NCI-H146 treated with DMSO at 0.1 percent for 48 hours (cell line): ENCODE data around the gene GGNBP2.
A peak's percentile ranks its signal among the peaks of the same experiment; 100 is the strongest.
"Not testable (repeated sequence)": the region's sequence is repeated elsewhere in the genome, so short reads cannot be mapped to it uniquely, and the experiment has no call there.

Source experiments
- DNase-seq: peaks from one replicate; lab custom pipeline; 2025; ENCODE audit not compliant: unreplicated experiment; lab: John Stamatoyannopoulos, UW

The GGNBP2 gene

DNA sequence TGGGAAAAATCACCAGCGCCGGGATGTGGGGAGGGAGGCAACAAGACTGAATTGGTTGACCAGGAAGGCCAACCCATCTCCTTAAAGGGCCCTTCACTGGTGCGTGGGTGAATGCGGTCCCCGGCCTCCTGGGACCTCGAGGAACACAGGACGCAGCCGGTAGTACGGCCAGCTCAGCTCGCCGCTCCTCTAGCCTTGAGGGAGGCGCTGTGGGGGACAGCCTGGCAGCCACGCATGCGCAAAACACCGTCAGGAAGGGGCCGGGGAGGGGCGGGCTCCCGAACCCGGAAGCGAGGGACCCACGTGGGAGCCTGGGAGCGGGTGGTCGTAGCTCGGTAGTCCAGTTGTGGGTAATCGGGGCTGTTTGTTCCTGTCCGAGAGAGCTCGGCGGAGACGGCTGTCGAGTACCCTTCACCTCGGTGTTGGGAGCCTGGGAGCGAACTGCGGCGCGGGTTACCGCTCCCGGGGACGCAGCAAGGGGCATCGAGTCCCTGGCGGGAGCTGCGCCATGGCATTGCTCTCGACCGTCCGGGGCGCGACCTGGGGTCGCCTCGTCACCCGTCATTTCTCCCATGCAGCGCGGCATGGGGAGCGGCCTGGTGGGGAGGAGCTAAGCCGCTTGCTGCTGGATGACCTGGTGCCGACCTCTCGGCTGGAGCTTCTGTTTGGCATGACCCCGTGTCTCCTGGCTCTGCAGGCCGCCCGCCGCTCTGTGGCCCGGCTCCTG, 56.7 kb downstream of the GGNBP2 start, which contains the start of gene MRM1:
MRM1 (plus strand) TSS at position 281 of the 727 bp plus-strand sequence; CDS start at position 509, 228 bp downstream.
- DNase-seq, result peak; percentile 83

DNA sequence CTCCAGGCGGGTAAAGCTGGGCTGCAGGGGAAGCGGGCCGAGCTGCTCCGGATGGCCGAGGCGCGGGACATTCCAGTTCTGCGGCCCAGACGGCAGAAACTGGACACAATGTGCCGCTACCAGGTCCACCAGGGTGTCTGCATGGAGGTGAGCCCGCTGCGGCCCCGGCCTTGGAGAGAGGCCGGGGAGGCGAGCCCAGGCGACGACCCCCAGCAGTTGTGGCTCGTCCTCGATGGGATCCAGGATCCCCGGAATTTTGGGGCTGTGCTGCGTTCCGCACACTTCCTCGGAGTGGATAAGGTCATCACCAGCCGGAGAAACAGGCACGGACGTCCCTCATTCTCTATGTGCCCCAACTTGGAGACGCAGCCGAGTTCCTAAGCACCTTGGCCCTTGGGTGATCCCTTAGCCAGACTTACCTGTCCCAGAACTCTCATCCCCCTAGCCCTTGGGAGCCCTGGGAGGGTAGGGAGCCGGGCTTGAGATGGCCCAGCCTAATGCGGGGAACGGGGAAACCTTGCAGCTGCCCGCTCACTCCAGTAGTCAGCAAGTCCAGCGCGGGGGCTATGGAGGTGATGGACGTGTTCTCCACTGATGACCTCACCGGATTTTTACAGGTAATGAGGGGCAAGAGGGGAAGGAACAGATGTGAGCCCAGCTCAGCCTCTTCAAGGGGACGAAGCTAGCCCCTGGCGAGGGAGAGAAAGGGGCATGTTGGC, 57.5 kb downstream of the GGNBP2 start:
- DNase-seq, result peak; percentile 39

DNA sequence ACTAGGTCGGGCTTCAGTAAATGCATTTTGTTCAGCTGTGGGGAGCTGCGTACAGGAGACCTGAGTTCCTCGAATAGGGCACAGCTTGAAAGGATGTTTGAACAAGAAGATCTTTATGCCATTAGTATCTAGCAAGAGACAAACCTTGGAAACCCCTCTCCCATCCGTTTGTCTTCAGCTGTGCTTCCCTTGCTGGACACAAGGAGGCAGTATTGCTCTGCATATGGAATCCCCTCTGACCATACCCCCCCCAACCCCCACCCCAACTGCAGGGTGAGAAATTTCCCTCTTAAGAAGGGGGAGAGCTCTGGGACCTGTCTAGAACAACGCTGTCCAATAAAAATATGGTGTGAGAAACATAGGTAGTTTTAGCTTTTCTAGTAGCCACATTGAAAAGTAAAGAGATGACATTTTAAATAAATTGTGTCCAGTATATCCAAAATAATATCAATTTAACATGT, 58.2 kb downstream of the GGNBP2 start:
- peak; percentile 74 for DNase-seq

DNA sequence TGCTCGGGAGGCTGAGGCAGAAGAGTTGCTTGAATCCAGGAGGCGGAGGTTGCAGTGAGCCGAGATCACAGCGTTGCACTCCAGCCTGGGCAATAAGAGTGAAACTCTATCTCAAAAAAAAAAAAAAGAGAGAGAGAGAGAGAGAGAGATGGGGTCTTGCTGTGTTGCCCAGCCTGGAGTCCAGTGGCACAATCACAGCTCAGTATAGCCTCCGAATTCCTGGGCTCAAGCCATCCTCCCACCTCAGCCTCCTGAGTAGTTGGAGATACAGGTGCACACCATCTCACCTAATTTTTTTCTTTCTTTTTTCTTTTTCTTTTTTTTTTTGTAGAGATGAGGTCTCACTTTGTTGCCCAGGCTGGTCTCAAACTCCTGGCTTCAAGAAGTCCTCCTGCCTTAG, 60.3 kb downstream of the GGNBP2 start:
- DNase-seq, result not testable (repeated sequence)

DNA sequence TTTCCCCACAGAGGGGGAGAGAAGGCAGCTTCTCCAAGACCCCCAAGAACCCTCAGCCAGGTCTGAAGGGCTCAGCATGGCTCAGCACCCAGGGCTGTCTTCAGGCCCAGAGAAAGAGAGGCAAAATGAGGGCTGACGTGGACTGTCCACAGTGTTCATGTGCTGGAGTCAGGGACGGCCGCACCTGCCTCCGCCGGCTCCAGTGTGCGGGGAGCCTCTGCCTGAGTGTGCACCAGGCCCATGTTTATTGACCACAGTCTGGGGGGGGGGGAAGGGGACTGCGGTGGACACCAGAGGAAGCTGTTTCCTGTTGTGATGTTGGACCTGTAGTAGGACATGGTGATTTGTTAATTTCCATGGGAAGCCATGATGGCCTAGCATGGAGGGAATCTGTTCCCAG, 63.6 kb downstream of the GGNBP2 start:
- no peak for DNase-seq

DNA sequence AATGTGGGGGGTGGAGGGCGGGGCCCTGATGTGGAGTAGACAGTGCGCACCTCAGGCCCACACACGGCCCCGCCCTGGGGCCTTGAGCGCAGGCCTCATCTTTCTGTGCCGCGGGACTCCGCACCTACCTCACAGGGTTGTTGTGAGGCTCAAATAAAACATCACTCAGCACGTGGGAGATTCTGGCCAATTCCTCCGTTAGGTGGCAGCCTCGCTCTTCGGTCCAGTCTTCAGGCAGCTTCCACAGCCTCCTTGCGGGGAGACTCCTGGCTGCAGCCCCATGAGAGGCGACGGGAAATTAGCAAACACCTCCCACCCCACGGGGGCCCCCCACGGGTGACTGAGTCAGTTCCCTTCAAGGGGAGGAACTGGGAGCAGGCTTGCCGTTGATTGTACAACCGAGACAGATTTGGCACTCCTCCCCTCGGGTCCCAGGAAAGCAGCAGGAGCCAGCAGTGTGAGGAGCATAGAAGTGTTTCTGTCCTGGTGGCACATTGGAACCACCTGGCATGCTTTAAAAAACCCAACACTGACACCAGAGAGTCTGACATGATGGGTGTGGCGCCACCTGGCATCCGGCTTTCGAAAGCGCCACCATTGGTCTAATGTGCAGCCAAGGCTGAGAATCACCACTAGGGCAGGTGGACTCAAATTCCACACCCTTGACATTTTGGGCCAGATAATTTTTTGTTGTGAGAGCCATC, 64.2 kb downstream of the GGNBP2 start:
- peak; percentile 45 for DNase-seq

DNA sequence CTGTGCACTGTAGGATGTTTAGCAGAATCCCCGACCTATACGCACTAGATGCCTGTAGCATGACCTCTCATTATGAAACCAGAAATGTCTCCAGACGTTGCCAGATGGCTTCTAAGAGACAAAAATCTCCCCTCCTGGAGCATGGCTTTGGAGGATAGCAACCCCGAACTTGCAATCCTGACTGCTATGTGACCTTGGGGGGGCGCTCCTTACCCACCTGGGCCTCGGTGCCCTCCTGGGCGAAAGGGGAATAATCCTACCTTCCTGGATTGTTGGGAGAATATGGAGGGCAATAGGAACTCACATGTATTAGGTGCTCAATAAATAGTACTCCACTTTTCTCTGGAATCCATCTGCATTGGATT, 64.8 kb downstream of the GGNBP2 start:
- DNase-seq, result no peak

DNA sequence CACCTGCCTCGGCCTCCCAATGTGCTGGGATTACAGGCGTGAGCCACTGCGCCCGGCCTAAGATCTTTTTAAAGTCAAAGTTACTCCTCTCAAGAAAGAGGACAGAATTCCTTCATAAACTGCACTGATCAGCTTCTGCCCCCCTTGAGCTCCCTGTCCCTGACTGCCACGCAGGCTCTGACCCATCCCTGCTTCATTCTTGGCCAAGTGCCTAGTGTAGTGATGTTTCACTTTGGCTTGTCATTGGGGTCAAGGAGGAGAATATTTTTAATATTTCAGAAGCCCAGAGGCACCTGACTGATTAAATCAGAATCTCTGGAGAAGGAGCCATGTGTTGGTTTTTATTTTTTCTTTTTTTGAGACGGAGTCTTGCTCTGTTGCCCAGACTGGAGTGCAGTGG, 65.8 kb downstream of the GGNBP2 start:
- DNase-seq, result no peak

DNA sequence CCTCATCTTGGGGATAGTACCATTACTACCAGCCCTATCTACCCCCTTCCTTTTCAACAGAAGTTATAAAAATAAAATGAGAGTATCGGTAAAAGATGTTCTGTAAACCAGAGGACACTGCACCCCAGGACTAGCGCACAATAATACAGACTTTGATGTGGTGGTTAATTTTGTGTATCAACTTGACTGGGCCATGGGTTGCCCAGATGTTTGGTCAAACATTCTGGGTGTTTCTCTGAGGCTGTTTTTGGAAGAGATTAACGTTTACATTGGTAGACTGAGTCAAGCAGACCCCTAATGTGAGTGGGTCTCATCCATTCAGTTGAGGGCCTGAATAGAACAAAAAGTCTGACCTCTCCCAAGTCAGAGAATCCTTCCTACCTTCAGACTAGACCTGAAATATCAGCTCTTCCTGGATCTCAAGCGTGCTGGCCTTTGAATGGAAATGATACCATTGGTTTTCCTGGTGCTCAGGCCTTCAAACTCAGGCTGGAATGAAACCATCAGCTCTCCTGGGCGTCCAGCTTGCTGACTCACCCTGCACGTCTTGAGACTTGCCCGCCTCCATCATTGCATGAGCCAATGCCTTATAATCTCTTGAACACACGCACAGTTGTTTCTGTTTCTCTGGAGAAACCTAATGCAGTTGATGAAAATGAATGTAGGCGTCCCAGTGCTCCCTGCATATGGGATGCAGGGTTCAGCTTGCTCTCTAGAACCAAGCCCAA, 66.8 kb downstream of the GGNBP2 start:
- DNase-seq, result no peak

DNA sequence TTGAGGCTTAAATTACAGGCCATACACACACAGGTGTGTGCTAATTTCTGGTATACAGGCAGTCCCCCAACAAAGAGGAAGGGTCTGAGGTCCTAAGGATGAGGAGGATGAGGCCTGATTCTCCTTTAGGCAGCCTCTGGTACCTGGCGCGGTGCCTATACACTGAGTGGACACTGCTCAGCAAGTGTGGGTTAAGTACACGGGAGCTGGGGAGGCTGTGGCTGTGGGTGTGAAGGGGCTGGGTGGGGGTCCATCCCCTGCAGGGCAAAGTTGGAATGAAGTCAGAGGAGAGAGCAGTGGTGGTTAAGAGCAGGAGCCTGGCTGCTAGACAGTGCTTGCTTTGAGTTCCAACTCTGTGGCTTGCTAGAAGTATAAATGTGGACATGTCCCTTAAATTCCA, 67.6 kb downstream of the GGNBP2 start:
- no peak for DNase-seq

DNA sequence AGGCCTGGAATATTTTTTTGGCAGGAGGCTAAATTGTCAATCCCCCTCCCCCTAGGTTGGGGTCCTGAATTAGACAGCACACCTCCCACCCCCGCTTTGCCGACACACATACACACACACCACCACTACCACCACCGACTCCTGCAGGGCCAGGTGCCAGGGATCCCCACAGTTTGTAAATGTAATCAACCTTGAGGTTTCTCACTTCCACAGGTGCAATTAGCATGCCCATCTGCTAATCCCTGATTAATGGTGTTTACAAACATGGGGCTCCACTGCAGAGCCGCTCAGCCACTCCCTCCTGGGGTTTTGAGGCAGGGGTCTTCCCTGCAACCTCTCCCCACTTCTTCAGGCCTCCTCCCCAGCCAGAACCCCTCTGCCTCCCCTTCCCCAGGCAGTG, 68.4 kb downstream of the GGNBP2 start:
- DNase-seq, result no peak

DNA sequence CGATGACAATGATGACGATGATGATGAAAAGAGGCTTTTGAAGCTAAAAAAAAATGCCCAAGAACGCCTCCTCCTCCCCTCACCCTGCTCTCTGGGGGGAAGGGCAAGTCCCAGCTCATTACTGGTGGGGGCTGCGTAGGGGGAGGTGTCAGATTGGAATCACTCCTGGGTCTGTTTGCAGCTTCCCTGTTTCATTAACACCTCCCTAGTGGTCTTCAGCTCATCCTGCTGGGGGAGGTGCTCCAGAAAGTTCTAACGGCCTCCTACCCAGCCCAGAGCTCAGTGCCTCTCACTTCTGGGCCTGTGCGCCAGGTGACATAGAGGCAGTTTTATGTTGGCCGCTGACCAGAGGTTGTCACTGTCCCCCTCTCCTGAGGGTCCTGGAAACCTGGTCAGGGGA, 69.4 kb downstream of the GGNBP2 start:
- no peak for DNase-seq

DNA sequence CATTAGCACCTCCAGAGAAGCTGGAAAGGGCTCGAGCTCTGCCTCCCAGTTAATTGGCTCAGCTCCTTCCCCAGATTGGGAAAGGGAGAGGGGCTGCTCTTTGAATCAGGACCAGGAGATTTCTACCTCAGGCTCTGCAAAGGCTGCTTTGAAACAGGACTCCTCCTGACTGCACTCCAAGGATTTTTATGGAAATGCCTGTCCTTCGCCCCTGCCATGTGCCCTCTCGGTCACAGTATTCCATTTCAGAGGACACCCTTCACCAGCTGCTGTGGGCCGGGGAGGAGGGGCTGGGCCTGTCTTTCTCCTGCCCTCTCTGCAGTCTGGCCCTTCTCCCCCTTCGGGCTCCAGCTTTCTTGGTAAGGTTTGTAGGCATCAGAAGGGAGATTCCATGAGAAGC, 70.2 kb downstream of the GGNBP2 start:
- DNase-seq, result no peak

DNA sequence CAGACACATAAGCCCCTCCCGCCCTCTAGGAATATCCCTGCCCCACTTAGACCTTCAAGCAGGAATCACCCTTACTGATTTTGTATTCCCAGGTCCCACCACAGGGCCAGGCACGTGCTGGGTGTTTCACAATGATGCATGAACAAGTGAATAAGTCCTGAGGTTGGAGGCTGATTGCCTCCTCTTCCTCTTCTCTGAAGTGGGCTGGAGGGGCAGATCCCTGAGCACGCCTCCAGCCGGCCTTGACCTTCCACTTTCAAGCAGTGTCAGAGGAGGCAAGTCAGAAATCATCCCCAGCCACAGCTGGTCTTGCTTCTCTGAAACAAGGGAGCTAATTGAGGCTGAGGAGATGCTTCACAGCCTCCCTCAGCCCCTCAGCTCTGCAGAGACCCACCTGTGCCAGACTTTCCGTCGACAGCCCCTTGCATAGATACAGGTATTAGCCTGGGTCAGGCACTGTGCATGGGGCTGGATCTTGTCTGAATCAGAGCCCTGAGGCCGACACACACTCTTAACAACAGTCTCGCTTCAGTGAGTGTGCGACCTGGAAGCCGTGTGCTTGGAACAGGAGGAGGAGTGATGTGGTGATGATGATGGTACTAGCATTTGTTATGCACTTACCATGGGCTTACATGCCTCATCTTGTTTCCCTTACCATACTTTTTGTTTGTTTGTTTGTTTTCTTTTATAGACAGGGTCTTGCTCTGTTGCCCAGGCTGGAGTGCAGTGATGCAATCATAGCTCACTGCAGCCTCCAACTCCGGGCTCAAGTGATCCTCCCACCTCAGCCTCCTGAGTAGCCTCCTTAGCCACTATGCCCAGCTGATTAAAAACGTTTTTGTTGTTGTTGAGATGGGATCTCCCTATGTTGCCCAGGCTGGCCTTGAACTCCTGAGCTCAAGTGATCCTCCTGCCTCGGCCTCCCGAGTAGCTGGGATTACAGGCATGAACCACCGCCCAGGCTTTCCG, 71.6 kb downstream of the GGNBP2 start:
- DNase-seq, result no peak

DNA sequence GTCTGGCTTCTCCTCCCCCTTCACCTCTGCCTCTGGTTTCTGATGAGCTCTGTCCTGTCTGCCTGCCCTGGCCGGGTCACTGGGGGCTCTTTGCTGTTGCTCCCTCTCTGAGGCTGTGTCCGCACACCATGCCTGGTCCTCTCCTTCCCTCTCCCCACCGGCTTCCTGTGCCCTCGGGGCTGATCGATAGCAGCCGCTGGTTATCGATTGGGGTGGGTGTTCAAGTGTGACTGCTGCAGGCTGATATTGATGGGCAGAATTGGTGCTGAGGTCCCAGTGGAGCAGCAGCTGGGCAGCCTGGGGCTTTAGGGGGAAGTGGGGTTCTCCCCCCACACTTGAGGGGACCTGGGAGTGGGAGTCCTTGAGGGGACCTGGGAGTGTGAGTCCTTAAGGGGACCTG, 73.1 kb downstream of the GGNBP2 start:
- no peak for DNase-seq

DNA sequence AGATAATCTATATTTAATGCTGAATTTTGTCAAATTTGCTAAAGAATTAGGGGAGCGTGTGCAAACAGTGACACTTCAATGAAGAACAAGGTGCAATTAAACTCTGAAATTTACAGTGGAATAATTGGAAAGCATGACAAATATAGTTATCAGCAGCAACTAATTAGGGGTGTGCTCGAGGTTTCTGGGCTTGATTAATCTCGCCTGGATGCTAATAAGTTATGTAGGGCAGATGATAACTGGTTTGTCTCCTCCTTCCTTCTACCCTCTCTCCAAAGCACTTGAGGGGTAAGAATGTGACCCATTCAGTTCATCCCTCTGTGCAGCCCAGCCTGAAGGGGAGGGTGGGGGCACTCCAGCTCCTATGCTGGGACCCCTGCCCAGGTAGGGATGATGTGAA, 78.6 kb downstream of the GGNBP2 start:
- peak; percentile 47 for DNase-seq

DNA sequence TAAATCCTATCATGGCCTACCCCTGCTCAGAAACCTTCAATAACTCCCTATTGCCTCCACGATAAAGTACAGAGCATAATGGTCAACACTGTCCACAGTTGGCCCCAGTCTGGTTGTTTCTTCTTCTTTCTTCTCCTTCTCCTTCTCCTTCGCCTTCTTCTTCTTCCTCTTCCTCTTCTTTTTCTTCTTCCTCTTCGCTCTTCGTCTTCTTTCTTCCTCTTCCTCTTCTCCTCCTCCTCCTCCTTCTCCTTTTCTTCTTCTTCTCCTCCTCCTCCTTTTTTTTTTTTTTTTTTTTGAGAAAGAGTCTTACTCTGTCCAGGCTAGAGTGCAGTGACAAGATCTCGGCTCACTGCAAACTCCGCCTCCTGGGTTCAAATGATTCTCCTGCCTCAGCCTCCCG, 80.5 kb downstream of the GGNBP2 start:
- no peak for DNase-seq

DNA sequence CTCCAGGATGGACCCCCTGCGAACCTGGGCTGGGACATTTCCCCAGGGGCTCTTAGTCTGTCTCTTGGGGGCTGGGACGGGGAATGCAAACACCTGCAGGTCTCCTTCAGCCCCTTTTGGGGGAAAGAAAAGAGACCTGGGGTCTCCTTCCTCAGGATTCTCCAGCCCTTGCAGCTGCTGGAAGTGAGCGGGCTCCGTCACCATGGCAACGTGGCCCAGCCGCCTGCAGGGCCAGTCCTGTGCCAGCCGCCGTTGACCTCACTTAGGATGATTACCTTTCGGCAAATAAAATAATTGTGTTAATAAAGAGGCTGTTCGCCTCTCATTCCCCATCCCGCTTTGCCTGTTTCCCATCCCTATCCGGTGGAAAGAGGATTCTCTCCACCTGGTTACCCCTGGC, 82.4 kb downstream of the GGNBP2 start:
- peak; percentile 81 for DNase-seq

DNA sequence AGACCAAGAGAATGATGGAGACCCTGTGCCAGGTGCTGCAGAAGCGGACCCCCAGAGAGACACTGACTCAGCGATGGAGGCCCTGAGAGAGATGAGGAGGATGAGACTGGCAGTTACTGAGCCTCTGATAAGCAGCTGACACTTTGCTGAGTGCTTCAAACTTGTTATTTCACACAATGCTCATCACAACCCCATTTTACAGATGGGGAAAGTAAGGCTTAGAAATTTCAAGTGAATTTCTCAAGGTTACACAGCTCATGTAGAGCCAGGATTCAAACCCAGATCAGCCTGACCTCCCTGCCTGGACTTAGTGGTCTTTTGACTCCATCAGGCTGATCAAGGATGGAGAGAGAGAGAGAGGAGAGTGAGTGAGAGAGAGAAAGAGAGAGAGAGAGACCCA, 83.9 kb downstream of the GGNBP2 start:
- no peak for DNase-seq

DNA sequence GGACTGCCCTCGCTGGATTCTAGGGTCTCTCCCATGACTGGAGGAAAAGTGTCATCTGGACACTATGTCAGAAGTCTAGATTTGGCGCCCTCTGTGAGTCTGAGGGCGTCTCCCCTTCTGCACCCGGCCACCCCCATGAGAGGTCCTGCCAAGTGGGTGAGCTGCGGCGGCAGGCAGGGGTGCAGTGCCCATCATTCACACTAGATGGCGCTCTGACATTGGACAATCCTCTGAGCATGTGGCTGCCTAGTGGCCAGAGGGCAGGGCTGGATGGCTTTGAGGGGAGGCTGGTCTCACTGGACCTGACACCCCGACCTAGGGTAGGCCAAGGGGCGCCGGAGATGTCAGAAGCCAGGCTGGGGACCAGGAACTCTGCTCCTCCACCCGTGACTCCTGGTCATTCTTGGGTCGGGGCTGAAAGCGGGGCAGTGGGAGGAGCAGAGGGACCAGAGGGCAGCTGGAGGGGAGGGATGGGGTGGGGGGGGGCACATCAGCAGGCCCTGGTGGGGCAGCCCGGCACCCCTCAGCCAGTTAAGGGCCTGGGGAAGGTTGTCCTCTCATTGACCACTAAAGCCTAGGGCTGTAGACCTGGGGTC, 84.6 kb downstream of the GGNBP2 start:
- DNase-seq, result peak; percentile 45
